Skin epidermis (tissue), 12 donors: ENCODE results near the gene ELAC1.

Experiments used
- H3K27ac ChIP-seq, 21 experiments: fragments of 200-600 bp; sonication (generic) in 11 of 21; one replicate each; pipeline ENCODE4 v1.5.0; 2020; ENCODE audit warnings: mild to moderate bottlenecking in 3 of 21, inconsistent platforms in 2 of 21, moderate library complexity in 2 of 21
- H3K4me3 ChIP-seq, 7 experiments: fragments of 200-600 bp; sonication (generic) in 2 of 7; one replicate each; pipeline ENCODE4 v1.5.0; 2020; ENCODE audit warnings: inconsistent platforms in 2 of 7, mild to moderate bottlenecking in 2 of 7, moderate library complexity in 1 of 7

Gene ELAC1

DNA sequence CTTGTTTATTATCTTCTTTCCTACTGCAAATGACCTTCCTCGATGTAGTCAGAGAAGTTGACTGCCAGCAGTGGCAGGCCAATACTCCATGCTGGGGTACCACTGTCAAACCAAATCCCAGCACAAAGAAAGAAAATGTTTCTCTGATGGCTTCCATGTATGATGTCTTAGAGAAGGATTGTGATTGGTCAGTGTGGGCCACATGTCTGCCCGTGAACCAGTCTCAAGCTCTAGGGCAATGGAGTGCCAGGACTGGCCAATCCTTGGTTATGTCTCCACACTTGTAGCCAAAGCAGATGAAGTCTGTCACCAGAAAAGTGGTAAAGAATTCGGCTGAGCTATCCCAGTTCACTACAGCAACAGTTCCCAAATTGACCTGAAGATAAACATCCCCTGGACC, 44.6 kb downstream of the ELAC1 start:
- Histone ChIP-seq H3K27ac (no peak overlapping the region), H3K4me3 (no peak overlapping the region)

- Histone ChIP-seq H3K27ac (no peak overlapping the region), H3K4me3 (no peak overlapping the region)
Observed at GRCh38 chr18:51013259-51013658, 45.4 kb downstream of the ELAC1 start.

GRCh38 chr18:51017140-51017879, 49.5 kb downstream of the ELAC1 start:
- Histone ChIP-seq H3K27ac (no peak overlapping the region), H3K4me3 (no peak overlapping the region)

- Histone ChIP-seq H3K4me3 (no peak overlapping the region), H3K27ac (no peak overlapping the region)
Observed at GRCh38 chr18:51020536-51020935, 52.7 kb downstream of the ELAC1 start.

DNA sequence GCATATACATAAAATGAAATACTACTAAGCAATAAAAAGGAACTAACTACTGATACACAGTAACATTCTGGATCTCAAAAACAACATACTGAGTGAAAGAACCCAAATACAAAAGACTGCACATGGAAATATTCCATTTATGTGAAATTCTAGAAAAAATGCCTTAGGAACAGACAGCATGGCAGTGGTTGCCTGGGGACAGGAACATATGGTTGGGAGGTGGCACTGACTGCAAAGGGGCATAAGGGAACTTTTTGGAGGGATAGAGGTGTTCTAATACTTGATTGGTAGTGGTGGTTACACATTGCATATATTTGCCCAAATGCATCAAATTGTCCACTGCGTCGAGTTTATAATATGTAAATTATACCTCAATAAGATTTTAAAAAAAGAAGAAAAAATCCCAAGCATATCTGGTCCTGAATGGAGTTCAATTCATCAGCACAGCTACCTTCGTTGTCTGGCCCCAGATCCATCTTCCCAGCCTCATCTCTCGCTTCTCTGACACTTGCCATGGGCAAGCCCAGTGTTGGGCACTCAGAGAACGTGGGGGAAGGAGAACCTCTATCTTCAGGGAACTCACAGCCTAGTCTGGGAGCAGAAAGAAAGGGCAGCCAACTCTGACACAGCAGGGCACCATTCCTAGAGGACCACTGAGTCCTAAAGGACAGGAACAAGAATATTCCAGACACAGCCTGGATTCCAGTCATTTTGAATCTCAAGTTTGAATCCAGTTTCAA, 53.6 kb downstream of the ELAC1 start:
- Histone ChIP-seq H3K4me3 (no peak overlapping the region), H3K27ac (no peak overlapping the region)

GRCh38 chr18:51025512-51025911, 57.7 kb downstream of the ELAC1 start:
- Histone ChIP-seq H3K27ac (no peak overlapping the region), H3K4me3 (no peak overlapping the region)

- no peak overlapping the region for H3K4me3 ChIP-seq
- H3K27ac ChIP-seq: no peak overlapping the region
Observed at GRCh38 chr18:51028201-51028805, 60.5 kb downstream of the ELAC1 start.

- H3K27ac ChIP-seq: peak overlapping the region in 20 of 21 experiments; percentile 85 to 99 (median 95)
- peak overlapping the region; percentile 56 to 90 (median 70) for H3K4me3 ChIP-seq
Observed at GRCh38 chr18:51029378-51029693, 61.5 kb downstream of the ELAC1 start.

DNA sequence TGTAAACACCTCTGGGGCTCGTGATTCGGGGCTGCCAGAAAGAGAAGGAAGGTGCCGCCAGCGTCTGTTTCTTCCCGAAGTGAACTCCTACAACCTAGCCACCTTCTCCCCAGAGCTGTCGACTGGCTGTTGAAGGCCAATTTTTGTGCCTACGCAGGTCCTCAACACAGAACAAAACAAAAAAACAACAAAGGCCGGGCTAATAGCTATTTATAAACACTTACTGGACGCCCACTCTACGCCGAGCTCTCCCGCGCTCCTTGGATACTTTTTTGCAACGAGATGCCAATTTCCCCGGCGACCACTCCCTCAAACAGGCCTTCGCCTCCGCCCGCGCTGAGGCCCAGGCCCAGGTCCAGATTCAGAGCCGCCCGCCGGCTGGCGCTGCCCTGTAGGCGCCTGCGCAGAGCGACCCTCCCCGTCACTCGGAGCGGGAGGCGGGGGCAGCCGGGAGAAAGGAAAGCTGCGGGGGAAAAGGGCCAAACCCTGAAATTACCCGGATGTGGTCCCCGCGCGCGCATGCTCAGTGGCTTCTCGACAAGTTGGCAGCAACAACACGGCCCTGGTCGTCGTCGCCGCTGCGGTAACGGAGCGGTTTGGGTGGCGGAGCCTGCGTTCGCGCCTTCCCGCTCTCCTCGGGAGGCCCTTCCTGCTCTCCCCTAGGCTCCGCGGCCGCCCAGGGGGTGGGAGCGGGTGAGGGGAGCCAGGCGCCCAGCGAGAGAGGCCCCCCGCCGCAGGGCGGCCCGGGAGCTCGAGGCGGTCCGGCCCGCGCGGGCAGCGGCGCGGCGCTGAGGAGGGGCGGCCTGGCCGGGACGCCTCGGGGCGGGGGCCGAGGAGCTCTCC, 62.1 kb downstream of the ELAC1 start, which contains the start of gene SMAD4:
Gene SMAD4, plus strand, starts transcription at position 520 of the 843 bp plus-strand sequence. CDS start 16,834 bp downstream, outside the sequence.
- Histone ChIP-seq H3K27ac (peak within 1 kb of the TSS; percentile 85 to 99 (median 95)), H3K4me3 (peak within 1 kb of the TSS; percentile 56 to 90 (median 70))

DNA sequence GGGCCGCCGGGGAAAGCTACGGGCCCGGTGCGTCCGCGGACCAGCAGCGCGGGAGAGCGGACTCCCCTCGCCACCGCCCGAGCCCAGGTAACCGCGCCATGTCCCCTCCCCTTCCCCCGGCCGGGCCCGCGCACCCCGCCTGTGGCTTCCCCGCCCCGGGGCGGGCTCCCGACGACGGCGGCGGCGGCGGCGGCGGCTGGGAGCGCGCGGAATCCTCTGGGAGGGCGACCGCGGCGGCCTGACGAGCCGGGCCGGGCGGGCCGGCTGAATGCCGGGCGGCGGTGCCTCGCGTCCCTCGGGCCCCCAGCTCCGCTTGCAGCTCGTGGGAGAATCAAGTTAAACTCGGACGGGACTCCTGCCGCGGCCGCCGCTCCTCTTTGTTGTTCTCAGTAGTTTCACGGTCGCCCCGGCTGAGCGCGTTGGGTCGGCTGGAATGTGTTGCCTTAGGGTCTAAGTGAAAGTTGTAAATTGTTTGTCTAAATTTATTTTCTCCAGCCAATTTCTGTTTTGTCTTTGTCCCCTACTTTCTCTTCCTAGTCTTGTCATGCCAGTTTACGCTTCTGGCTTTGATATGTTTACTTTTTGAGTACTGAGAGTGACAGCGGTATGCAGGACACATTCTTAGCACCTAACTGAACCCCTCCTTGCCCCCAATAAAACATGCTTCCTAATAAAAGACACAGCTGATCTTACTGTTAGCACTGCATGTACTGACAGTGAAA, 62.9 kb downstream of the ELAC1 start:
- peak overlapping the region; percentile 56 to 90 (median 70) for H3K4me3 ChIP-seq
- peak overlapping the region; percentile 85 to 99 (median 95) for H3K27ac ChIP-seq

GRCh38 chr18:51032193-51032592, 64.4 kb downstream of the ELAC1 start:
- H3K27ac ChIP-seq: no peak overlapping the region
- peak overlapping the region in 1 of 7 experiments; percentile 6 for H3K4me3 ChIP-seq

DNA sequence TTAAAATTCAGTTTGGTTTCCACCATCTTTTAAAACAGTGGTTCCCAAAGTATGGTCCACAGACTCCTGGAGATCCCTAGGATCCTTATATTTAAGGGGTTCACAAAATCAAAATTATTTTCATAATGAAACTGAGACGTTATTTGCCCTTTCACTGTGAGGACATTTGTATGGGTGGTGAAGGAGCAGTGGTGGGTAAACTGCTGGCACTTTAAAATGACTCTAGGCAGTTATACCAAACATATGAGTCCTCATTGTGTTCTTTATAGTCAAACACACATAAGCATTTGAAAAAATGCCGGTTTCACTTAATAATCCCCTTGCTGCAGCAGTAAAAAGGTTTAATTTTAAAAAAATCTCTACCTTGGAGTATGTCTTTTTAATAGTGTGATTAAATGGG, 69.4 kb downstream of the ELAC1 start:
- H3K4me3 ChIP-seq: no peak overlapping the region
- no peak overlapping the region for H3K27ac ChIP-seq
